ENCODE results near the gene MAP4K4. TPM values are rescaled to one million over a fixed set of nuclear protein-coding genes. Genes with fewer than 3 reads are reported as not detected.
A peak's percentile ranks its signal among the peaks of the same experiment; 100 is the strongest.

The MAP4K4 gene
- total and polyA plus RNA-seq, 4 donors = 19.7 to 91.7 (median 54.0) TPM

- Histone ChIP-seq H3K9me3 (ENCODE audit: control insufficient read depth in 4 of 4, insufficient read depth in 3 of 4, low read length in 3 of 4) (no peaks in the 10 kb centered on the region), H3K36me3 (ENCODE audit: control insufficient read depth in 4 of 4, insufficient read depth in 4 of 4, low read length in 4 of 4) (no peaks in the 10 kb centered on the region), H3K4me1 (ENCODE audit: control insufficient read depth in 5 of 5, insufficient read depth in 5 of 5, low read length in 5 of 5) (peaks cover 17 to 46% (median 32%) of the 10 kb centered on the region in 5 donors), H3K4me3 (no peak overlapping the region), H3K9ac (ENCODE audit: insufficient read depth in 1 of 2, low read length in 2 of 2) (no peak overlapping the region), H3K27ac (ENCODE audit: low read depth in 1 of 2, low read length in 1 of 2) (no peak overlapping the region), H3K27me3 (ENCODE audit: control insufficient read depth in 3 of 3, insufficient read depth in 3 of 3, low read length in 2 of 3) (no peaks in the 10 kb centered on the region)
- TF ChIP-seq CTCF (IDR thresholded peaks at IDR 0.05; ENCODE audit: control extremely low read depth, extremely low read depth) = no peak
- no peak for ATAC-seq (ENCODE audit: insufficient read depth, low FRiP score)
- WGBS, 2 donors = 29 to 66% methylated on average over 3 of the region's 3 CpGs
- no peak for DNase-seq
Observed at GRCh38 chr2:101758001-101758400, 60.5 kb downstream of the MAP4K4 start.

DNA sequence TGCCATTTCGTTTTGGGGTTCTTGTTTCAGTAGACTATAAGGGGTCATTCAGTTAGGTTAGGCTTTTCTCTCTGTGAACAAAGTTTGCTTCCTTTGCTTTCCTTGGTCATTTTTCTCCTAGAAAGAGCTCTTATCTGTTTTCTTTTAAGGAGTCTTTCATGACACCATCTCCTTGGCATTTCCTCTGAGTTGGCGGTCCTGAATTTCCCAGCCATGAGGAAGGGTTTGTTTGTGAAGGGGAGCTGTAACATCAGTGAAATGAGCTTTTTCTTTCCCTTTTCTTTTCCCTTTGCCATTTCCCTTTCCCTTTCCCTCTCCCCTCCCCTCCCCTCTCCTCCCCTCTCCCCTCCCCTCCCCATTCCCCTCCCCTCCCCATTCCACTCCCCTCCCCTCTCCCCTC lies 61.7 kb downstream of the MAP4K4 start:
- Histone ChIP-seq H3K4me1 (ENCODE audit: control insufficient read depth in 5 of 5, insufficient read depth in 5 of 5, low read length in 5 of 5) (peaks cover 19 to 45% (median 32%) of the 10 kb centered on the region in 5 donors), H3K27ac (ENCODE audit: low read depth in 1 of 2, low read length in 1 of 2) (no peak overlapping the region), H3K9me3 (ENCODE audit: control insufficient read depth in 4 of 4, insufficient read depth in 3 of 4, low read length in 3 of 4) (no peaks in the 10 kb centered on the region), H3K4me3 (no peak overlapping the region), H3K9ac (ENCODE audit: insufficient read depth in 1 of 2, low read length in 2 of 2) (no peak overlapping the region), H3K36me3 (ENCODE audit: control insufficient read depth in 4 of 4, insufficient read depth in 4 of 4, low read length in 4 of 4) (no peaks in the 10 kb centered on the region), H3K27me3 (ENCODE audit: control insufficient read depth in 3 of 3, insufficient read depth in 3 of 3, low read length in 2 of 3) (no peaks in the 10 kb centered on the region)
- peak in 2 of 3 donors; percentile 56 to 69 for DNase-seq
- no peak for ATAC-seq (ENCODE audit: insufficient read depth, low FRiP score)
- WGBS, 2 donors = 42 to 61% methylated on average over 2 of the region's 2 CpGs
- no peak for TF ChIP-seq CTCF (IDR thresholded peaks at IDR 0.05; ENCODE audit: control extremely low read depth, extremely low read depth)

DNA sequence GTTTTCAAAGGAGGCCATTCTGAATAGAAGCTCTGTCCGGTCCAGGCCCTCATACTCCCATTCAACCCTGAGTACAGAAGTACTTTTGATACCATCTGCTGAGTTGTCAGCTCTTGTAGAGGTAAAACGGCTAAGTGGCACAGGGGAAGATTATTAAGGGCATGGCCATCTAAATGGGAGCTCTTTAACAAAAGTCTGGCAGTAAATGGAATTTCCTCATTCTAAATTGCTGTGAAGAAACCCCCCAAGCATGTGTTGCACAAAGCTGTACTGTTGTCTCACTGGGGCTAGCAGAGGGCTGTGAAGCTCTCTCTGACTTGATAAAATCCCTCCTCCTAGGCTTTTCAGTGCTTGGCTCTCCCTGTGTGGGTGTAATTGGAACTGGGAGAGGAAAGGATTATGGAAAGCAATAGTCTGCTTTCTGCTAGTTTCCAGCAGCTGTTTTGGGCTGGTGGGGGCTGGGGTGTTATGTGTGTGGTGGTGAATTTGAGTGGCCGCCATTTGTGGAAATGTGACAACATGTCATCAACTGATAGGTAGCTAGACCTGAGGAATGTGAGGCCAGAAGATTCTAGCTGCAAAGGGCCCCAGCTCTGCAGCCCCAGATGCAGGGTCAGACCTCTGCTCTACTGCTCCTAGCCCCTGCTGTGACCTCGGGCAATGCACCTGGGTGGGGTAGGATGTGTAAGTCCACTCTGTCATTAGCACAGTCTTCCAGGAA lies 65.1 kb downstream of the MAP4K4 start:
- no peak for TF ChIP-seq CTCF (IDR thresholded peaks at IDR 0.05; ENCODE audit: control extremely low read depth, extremely low read depth)
- H3K36me3 ChIP-seq (ENCODE audit: control insufficient read depth in 4 of 4, insufficient read depth in 4 of 4, low read length in 4 of 4) = no peaks in the 10 kb centered on the region
- no peaks in the 10 kb centered on the region for H3K9me3 ChIP-seq (ENCODE audit: control insufficient read depth in 4 of 4, insufficient read depth in 3 of 4, low read length in 3 of 4)
- peaks cover 16 to 42% (median 32%) of the 10 kb centered on the region in 5 donors for H3K4me1 ChIP-seq (ENCODE audit: control insufficient read depth in 5 of 5, insufficient read depth in 5 of 5, low read length in 5 of 5)
- peak overlapping the region; percentile 1 to 54 for H3K27ac ChIP-seq (ENCODE audit: low read depth in 1 of 2, low read length in 1 of 2)
- no peak overlapping the region for H3K4me3 ChIP-seq
- DNase-seq = no peak
- no peaks in the 10 kb centered on the region for H3K27me3 ChIP-seq (ENCODE audit: control insufficient read depth in 3 of 3, insufficient read depth in 3 of 3, low read length in 2 of 3)
- no peak for ATAC-seq (ENCODE audit: insufficient read depth, low FRiP score)
- H3K9ac ChIP-seq (ENCODE audit: insufficient read depth in 1 of 2, low read length in 2 of 2) = peak overlapping the region in 1 of 2 donors; percentile 9
- WGBS, 2 donors = 58 to 60% methylated on average over 4 of the region's 4 CpGs

All from lung (tissue), 12 donors.